Ureter (tissue), 1 donor: Measurements from ENCODE around the gene S1PR5. TPM values are rescaled to one million over a fixed set of nuclear protein-coding genes. Genes with fewer than 3 reads are reported as not detected.
"Not testable (repeated sequence)": the region's sequence is repeated elsewhere in the genome, so short reads cannot be mapped to it uniquely, and the experiment has no call there.

Source experiments
- DNase-seq: peaks from one replicate; pipeline ENCODE4 v3.0.0-alpha.2; 2020; ENCODE audit warnings: low spot score
- total RNA-seq: library from RNA; stranded (reverse); gene quantifications from one replicate; pipeline ENCODE4 v1.2.4, GENCODE V29; 2023
- donor health status: DM: yes; HTN: yes; CAD: no.

Gene S1PR5, protein sequence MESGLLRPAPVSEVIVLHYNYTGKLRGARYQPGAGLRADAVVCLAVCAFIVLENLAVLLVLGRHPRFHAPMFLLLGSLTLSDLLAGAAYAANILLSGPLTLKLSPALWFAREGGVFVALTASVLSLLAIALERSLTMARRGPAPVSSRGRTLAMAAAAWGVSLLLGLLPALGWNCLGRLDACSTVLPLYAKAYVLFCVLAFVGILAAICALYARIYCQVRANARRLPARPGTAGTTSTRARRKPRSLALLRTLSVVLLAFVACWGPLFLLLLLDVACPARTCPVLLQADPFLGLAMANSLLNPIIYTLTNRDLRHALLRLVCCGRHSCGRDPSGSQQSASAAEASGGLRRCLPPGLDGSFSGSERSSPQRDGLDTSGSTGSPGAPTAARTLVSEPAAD
- total RNA-seq, result 4.6 TPM

DNA sequence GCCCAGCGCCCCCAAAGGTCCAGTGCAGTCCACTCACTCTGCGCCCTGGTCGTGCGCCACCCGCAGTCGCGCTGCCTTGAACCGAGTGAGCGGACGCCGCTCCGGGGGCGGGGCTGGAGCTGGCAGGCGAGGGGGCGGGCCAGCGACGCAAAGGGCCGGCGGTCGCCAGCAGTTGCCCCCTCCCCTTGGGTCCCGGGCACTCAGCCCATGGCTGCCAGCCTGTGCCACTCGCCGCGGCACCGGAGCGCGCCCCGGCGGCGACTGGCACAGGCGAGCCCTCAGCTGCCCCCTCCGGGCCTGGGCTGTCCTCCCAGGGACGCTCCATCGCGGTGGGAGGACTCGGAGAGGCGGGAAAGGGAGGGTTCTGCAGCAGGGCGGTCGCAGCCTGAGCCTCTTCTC is at the start of gene S1PR5:
Gene S1PR5 (minus strand): TSS at position 87 of the 399 bp plus-strand sequence. CDS start 2,436 bp downstream, outside the sequence.
- no peak for DNase-seq

DNA sequence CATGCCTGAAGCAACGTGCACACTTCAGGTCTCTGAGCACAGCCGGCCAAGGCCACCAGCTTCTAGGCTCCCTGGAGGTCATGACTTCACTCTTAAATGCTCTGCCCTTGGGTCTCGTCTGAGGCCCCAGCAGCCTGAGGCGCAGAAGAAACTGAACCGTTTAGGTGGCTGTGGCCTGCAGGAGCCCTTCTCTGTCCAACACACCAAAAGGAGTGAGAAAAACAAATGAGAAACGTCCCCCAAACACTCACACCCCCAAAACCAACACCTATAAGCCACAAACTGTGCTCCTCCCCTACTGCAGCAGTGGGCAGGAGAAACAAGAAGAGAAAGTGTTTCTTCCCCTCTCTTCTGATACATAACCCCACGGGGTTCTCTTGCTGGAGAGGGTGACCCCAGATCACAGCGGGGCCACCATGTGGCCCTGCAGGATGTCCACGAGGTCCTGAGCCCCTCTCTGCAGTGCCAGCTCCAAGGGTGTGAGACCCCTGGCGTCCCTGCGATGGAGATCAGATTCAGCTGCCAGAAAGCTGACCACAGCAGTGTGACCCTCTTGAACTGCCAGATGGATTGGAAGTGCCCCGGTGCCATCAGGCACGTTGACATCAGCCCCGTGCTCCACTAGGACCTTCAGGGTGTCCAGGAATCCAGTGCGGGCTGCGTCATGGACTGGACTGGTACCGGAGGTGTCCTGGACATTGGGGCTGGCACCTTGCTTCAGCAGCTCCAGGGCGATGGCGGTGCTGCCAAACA is 49.6 kb upstream of the S1PR5 start:
- no peak for DNase-seq

DNA sequence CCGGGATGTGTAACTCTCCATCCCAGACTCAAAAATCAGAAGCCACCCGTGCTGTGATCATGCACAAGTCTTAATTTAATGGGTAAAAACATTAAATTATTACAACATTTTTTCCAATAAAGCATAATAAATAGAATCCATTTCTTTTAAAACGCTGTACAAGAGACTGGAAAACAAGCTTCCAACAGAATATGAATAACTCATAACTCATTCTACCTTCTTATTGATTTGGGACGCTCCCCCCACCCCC is 49.1 kb upstream of the S1PR5 start:
- no peak for DNase-seq

DNA sequence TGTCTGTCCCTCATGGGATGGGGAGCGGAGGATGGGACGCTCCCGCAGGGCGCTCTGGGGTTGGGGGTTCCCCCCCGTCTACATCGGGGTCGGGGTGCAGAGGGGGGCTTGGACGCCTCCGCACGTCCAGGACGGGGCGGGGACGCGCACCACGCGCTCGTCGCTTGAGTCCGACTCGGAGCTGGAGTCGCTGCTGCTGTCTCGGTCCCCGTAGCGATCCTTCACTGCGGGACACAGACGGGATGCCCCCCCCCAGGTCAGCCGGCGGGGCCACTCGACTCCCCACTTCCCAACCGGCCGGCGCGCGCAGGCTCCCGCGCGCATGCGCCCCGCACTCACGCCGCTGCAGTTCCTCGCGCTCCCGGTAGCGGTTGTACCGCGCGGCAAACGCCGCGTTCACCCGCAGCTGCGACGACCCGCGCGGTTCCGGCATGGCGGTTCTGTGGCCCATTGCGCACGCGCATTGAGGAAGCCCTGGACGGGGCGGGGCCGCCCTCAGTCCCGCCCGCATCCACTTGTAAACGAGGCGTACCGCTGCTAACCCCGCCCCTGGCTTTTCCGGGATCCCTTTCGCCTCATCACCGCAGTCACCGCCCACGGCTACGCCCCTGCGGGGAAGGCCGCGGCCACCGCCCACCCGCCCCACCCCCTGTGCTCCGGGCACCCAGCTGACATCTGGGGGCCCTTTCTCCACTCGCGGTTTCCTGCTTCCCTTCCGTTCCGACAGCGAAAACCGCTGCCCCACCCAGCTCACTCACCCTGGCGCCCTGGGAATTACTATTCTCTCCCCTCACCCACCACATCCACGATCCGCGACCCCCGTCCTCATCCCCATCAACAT is 48.5 kb upstream of the S1PR5 start, which contains the start of gene KRI1:
Gene KRI1 (minus strand): TSS at position 444 of the 841 bp plus-strand sequence. CDS start 11 bp downstream, at position 433.
- DNase-seq, result peak; percentile 98

DNA sequence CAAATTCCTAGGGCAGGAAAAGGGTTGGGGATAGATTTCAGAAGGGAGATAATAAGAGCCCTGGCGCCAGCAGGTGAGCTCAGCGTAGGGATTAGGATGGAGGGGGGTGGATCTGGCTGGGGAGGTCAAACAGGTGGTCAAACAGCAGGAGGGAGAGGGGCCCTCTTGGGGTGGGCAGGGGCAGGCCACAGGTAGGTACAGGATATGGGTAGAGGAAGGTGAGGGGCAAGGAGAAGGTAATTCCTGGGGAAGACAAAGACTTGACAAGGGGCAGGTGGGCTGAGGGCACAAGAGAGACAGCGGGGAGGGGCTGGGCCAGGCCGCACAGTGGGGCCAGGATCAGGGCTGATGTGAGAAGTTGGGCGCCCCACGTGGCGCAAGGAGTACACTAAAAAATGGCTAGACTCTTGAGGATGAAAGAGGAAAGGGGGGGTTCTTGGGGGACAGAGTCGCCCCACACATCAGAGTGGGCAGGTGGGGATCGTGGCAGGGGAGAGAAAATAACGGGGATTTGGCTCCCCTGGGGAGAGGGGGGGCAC is 47.9 kb upstream of the S1PR5 start:
- DNase-seq, result no peak

DNA sequence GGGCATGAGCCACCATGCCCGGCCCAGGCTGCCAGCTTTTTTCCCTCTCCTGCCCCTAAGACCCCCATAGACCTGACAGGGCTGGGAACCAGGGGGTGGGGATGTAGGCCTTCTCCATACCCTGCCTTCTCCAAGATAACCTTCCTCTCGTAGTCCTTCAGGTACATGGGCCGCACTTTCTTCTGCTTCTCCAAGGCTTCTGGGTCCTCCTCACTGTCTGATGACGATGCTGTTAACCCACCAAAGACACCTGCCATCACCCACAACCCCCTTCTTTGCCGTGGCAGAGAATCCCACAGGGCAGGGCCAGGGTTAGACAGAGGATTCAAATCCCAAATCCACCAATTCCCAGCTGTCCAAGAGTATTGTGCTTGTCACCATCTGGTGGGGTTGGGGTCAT is 45.4 kb upstream of the S1PR5 start:
- DNase-seq, result no peak

DNA sequence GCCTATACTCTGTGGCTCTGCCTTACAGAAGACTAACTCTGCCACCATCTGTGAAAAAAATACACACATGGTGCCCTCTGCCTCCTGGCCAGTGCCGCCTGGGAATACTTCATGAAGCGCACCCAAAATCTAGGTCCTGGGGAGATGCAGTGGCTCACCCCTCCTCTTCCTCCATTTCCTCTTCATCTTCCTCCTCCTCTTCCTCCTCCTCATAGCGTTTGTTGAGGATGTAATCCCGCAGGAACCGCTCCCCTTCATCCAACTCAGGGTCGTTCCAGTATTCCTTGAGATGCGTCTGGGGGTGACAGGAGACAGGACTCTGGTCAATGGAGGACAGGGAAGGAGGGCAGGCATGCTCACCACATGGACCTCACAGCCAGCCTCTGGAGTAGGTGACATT is 42.9 kb upstream of the S1PR5 start:
- no peak for DNase-seq

DNA sequence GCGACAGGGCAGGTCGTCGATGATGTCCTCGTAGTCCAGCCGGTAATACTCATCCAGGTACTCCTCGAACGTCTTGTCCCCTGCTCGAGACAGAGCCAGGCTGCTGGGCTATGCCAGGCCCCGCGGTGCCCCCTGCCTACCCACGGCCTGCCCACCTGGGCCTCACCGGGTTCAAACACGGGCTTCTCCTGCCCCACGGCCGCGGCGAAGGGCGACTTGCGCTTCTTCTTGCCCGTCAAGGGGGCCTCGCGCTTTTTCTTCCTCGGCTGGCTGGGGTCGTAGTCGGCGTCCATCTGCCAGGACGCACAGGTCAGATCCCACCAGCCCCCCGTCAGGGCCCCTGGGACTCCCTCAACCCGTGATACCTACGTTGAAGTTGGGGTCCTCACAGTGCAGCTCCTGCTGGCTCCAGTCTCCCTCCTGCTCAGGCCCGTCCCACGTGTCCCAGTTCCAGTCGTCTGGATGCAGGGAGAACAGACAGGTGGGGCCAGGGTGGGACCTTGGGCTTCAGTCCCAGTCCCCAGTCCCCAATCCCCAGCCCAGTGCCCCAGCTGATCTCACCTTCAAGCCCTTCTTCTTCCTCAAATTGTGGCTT is 40.5 kb upstream of the S1PR5 start:
- DNase-seq, result no peak

DNA sequence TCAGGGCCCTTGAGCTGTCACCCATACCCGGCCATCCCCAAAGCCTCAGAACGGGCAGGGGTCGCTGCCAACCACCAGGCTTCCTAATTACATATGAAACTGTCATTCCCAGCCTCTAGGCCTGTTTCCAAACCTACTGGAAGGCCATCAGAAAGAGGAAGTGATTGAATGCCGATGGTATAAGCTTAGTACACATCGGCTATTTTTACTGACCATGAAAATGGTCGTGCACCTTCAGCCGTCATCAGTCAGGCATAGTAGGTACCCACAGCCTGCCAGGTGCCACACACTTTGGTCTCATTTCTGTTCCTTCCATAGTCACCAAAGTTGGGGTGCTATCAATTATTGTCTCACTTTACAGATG is 38.3 kb upstream of the S1PR5 start:
- DNase-seq, result no peak

DNA sequence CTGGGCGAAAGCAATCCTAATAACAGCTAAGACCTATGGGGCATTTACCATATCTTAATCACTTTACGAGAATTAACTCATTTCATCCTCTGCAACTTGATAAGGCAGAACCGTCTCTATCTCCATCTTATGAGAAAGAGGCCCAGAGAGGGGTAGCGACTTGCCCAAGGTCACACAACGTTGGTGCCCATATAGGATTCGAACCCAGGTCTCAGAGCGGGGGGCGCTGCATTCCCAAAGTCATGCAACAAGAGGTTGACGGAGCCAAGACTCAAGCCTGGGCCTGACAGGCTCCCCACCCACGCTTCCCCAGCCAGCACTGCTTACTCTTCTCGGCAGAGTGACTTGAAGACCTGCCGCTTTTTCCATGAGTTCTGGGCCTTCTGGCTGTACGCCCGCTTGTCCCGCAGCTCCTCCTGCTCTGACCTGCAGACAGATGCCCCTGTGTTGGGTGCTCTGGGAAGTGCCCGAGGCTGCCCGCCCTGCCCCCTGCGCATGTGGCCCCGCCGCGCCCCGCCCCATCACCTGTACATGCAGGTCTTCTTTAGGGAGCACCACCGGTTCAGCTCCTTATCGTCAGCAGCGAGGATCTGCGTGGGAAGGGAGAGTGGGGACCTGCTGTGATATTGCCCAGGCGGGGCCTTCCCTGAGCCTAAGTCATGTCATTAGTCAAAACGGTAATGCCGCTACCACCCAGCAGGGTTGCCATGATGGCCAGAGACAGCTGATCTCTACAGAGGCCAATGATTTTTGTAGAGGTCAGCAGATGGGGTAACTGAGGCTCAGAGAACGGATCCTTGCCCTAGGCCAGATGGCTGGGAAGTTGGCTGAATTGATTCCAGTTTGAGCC is 37.7 kb upstream of the S1PR5 start:
- no peak for DNase-seq

DNA sequence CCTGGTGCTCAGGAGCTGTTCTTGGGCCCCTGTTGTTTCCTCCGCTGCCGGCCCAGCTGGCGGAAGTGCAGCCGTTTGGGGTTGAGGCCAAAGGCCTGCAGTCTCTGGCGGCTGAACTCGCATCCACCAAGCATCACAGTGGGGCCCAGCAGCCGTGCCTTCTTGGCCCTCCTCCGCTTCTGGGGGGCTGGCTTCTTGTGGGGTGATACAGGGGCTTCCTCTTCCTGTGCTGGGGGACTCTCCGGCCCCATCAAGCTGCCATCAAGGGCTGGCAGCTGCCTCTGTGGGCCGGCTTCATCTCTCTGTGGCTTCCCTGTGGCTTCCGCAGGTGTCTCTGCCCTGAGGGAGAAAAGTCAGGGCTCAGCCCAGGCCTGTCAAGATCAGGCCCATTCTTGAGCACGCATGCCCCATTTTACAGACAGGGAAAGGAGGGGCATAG is 36.7 kb upstream of the S1PR5 start:
- no peak for DNase-seq

DNA sequence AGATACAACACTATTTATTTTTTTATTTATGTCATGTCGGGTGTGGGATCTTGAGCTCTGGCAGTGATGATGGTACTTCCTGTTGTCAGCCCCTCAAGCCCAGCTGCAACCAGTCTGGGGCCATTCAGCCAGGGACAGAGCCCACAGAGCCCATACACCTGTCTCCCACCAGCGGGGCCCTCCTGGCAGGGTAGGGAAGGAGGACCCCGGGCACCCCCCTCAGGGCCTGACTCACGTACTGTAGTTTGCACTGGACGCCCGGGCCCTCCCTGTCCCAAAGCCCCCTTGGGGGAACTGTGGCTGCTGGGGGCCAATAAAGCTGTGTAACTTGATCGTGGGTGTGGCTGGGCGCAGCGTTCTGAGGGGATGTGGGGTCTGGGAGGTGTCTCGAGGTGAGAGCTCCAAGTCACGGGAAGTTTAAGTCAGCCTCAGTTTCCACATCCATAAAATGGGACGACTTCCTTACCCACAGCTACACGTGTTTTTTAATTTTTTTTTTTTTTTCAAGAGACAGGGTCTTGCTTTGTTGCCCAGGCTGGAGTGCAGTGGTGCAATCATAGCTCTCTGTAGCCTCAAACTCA is 35.9 kb upstream of the S1PR5 start:
- no peak for DNase-seq

DNA sequence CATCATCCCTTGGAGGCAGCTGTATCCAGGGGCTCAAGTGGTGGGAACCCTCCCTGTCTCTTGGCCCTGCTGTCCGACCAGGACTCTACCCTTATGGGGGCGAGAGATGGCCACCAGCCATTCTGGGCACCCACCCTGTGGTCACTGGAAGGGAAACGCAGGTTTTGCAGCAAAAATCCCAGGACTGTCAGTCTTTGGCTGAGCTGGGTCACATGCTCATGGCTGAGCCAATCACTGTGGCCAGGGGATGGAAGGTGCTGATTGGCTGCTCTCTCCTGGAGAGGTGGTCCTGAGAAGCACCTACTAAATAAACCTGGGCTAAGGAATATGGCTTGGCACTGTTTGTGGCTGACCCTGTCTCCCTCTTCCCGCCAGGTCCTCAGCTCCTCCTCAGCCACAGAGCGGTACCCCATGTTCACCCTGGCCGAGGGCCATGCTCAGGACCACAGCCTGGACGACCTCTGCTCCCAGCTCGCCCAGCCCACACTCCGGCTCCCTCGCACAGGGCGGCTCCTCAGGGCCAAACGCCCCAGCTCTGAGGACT is 35.3 kb upstream of the S1PR5 start:
- no peak for DNase-seq

DNA sequence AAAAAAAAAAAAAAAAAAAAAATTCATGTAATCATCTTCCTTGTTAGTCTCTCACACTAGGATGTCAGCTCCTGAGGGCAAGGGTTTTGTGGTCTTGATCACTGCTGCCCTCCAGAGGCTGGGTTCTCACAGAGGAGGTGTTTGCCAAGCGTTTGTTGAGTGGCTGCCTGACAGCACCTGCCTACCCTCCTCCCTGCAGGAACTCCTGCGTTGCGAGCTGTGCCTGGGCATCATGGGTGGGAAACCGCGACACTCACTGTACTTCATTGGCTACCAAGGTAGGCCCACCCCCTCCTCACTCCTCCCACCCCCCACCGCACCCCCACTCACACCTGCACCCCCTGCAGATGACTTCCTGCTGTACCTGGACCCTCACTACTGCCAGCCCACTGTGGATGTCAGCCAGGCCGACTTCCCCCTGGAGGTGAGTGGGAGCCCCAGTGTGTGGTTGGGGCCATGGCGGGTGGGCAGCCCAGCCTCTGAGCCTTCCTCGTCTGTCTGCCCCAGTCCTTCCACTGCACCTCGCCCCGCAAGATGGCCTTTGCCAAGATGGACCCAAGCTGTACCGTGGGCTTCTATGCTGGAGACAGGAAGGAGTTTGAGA is 34.6 kb upstream of the S1PR5 start:
- no peak for DNase-seq

DNA sequence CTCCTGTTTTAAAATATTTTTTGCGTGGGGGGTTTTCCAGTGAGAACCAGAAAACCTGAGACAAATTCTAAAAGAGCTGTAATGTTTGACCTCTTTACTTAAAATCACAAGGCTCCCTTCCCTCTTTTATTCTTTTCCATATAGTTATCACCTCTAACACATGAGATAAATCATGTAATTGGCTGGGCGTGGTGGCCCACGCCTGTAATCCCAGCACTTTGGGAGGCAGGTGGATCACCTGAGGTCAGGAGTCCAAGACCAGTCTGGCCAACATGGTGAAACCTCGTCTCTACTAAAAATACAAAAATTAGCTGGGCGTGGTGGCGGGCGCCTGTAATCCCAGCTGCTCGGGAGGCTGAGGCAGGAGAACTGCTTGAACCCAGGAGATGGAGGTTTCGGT is 33.8 kb upstream of the S1PR5 start:
- not testable (repeated sequence) for DNase-seq

DNA sequence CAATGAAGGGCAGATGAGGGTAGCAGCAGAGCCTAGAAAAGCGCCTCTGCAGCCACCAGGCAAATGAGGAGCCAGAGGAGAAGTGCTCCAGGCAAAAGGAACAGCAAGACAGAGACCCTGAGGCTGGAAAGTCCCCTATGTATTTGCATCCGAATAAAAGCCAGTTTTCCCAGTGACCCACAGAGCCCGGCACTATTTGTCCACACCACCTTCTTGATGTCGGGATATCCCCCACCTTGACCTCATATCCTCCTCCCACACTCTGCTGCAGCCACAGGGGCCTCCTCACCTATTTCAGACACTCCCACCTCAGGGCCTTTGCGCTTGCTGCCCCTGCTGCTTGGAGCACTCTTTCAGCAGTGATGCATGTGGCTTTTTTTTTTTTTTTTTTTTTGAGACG is 33.1 kb upstream of the S1PR5 start:
- no peak for DNase-seq

DNA sequence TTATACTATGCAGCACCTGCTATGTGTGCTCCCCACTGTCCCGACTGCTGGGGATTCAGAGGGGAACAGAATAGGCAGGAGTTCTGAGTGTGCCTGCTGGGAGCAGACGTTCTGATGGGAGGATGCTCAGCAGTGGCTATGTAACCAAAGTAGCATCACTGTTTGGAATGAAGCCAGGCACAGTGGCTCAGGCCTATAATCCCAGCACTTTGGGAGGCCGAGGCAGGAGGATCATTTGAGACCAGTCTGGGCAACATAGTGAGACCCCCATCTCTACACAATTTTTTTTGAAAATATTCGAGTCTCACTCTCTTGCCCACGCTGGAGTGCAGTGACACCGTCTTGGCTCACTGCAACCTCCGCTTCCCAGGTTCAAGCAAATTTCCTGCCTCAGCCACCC is 32.5 kb upstream of the S1PR5 start:
- no peak for DNase-seq

DNA sequence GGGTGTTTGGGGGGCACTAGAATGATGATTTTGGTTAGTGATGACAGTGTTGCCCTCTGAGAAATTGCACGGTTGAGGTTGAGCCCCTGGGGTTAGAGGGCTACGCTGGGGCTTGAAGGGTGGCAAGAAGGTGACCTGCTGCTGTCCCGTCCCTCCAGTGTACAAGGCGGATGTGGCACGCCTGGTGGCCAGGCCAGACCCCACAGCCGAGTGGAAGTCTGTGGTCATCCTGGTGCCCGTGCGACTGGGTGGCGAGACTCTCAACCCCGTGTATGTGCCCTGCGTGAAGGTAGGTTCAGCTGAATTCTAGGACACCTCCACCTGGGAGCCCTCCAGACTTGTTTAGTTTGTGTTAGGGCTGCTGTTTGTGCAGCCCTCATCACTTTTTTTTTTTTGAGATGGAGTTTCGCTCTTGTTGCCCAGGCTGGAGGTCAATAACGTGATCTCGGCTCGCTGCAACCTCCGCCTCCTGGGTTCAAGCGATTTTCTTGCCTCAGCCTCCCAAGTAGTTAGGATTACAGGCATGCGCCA is 31.6 kb upstream of the S1PR5 start:
- DNase-seq, result no peak

DNA sequence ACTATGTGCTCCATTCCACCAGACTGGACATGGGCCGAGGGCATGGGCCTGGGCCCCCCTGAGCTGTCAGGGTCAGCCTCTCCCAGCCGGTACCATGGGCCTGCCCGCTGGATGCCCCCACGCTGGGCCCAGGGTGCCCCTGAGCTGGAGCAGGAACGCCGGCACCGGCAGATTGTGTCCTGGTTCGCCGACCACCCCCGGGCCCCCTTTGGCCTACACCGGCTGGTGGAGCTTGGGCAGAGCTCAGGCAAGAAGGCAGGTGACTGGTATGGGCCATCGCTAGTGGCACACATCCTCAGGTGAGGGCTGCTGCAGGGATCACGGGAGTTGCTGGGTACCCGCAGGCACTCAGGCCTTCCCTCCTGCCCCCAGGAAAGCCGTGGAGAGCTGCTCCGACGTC is 29.6 kb upstream of the S1PR5 start:
- DNase-seq, result no peak
